SK-N-MC (cell line): ENCODE results near the gene FZD4.
A peak's percentile ranks its signal among the peaks of the same experiment; 100 is the strongest.
"Not testable (repeated sequence)": the region's sequence is repeated elsewhere in the genome, so short reads cannot be mapped to it uniquely, and the experiment has no call there.

Experiments
- DNase-seq: peaks from one replicate; pipeline ENCODE4 v3.0.0-alpha.2; 2011; ENCODE audit warnings: low read depth, low spot score
- H3K27ac ChIP-seq: fragments of 200-600 bp; sonication (generic); 2 replicates; pipeline ENCODE4 v1.5.1; 2016; ENCODE audit warnings: mixed run types
- H3K36me3 ChIP-seq: fragments of 200-600 bp; sonication (generic); 2 replicates; pipeline ENCODE4 v1.6.1; 2017; ENCODE audit warnings: antibody characterized with exemption, low read length, mixed read lengths; ENCODE audit not compliant: insufficient read depth
- H3K4me3 ChIP-seq: fragments of 200-600 bp; sonication (generic); 2 replicates; pipeline ENCODE4 v1.5.1; 2016
- H3K9ac ChIP-seq: fragments of 200-600 bp; sonication (generic); 2 replicates; pipeline ENCODE4 v1.8.0; 2017; ENCODE audit warnings: mixed run types, mixed read lengths; ENCODE audit not compliant: insufficient read length
- H3K9me3 ChIP-seq: fragments of 200-600 bp; sonication (generic); 2 replicates; pipeline ENCODE4 v1.6.1; 2017; ENCODE audit warnings: low read depth, mild to moderate bottlenecking, antibody characterized with exemption, low read length, moderate library complexity, mixed read lengths
- EZH2 ChIP-seq: fragments of 200-600 bp; sonication (generic); IDR thresholded peaks from one replicate; pipeline ENCODE4 v1.6.1; 2017; ENCODE audit warnings: antibody characterized with exemption
- FOXP2 ChIP-seq: optimal IDR thresholded peaks from 2 replicates; pipeline ENCODE3; 2011; ENCODE audit warnings: mild to moderate bottlenecking, moderate library complexity; ENCODE audit not compliant: insufficient read depth; ENCODE audit errors: extremely low read length, control extremely low read depth
- POLR2AphosphoS5 ChIP-seq: IDR thresholded peaks from 2 replicates; pipeline ENCODE4 v1.6.1; 2012; ENCODE audit warnings: mild to moderate bottlenecking, low read depth, low read length, borderline replicate concordance

Gene FZD4

DNA sequence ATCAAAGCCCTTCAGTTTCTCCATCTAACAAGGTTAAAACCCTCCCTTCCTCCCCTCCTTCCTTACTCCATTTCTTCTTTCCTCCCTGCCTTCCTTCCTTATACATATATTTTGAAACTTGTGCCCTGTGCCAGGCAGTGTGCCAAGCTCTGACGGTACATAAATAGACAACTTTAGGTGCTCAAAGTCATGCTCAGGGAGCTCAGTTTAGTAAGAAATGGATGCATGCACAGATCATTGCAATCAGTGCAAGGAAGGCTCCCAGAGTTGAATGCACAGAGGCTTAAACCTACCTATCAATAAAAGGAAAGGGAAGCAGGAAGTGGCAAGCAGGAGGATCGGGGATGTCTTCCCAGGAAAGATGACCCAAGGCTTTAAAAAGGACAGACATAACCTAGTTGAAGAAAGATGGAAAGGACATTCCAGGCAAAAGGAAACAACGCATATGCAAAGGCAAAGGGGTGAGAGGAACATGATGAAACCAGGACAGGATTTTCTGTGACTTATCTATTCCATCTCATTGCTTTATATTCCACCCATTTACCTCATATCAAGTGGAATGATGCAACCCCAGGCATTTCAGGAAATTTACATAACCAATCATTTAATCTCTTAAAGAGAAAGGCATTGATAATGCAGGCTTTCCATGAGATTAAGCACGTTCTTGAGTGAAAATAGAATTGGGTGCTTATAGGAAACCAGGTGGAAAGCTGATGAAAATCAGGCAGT, 13.2 kb downstream of the FZD4 start:
- TF ChIP-seq FOXP2 (no peak), EZH2 (no peak), POLR2AphosphoS5 (no peak)
- H3K4me3 ChIP-seq = peak overlapping the region; percentile 5; the same call in 1 of the 2 replicates

DNA sequence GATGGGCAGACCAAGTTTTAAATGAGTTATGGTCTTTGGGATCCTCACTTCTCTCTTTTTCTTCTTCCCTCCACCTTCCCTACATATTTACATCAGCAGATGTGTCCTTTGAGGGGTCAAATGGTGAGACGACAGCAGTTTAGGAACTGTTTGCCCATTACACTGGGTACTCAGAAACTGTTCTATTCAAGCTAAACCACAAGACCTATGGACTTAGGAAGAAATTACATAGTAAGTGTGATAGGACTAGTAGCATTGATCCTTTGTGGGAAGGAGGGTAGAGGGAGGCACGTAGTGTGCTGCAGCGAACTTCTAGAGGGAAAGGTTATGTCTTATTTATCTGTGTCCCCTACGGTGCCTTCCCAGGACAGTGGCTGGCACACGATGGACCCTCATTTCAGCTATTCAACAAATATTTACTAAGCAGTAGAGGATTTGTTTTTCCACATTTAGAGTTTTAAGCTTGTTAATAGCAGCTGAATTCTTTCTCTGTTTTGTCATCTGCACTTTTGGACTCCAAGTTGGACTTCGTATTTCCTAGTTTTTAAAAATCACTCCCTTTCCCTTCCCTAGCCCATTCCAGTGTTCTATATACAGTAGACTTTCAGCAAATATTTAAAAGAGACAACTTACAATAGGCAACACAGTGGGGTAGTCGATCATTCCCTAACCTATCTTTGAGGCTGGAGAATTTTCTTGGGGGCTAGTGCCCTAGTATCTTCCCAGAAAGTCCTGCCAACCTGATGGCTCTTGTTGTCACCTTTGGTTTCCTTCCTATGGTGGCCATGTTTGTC, 13.9 kb downstream of the FZD4 start:
- Histone ChIP-seq H3K9me3 (no peaks in the 10 kb centered on the region), H3K36me3 (no peaks in the 10 kb centered on the region), H3K4me3 (no peak overlapping the region), H3K27ac (no peak overlapping the region), H3K9ac (no peak overlapping the region)
- DNase-seq = no peak
- no peak for TF ChIP-seq POLR2AphosphoS5
- TF ChIP-seq FOXP2 = no peak
- no peak for TF ChIP-seq EZH2

More for the DNA sequence above, 13.2 kb downstream of the FZD4 start:
- Histone ChIP-seq H3K9ac (no peak overlapping the region), H3K9me3 (no peaks in the 10 kb centered on the region), H3K27ac (no peak overlapping the region), H3K36me3 (no peaks in the 10 kb centered on the region)
- no peak for DNase-seq

DNA sequence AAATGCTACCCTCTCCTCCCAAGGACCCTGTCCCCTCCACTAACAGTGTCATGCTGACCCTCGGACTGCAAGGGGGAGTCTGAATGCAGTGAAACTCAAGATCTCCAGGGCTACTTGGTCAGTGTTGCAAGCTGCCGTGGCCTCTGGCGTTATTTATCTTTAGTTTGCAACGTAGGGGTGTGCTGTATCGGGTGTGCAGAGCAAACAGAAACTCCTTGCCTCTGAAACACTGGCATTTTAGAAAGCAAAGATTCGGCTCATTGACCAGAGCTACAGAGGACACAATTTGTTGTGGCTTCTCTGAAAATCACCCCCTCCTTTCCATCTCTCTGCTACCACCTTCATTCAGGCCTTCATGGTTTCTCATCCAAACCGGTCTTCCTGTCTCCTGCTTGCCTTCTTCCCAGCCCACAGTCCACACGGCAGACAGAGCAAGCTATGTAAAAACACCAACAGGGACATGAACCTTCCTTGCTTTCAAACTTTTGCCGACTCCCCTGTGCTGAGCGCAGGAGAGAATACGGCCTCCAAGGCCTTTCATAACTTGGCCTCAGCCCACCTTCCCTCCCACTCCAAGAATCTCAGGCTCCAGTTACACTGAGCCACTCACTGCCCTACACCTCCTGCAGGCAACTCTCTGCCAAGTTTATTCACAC, 14.9 kb downstream of the FZD4 start:
- TF ChIP-seq EZH2 (no peak), FOXP2 (no peak), POLR2AphosphoS5 (no peak)
- H3K9me3 ChIP-seq = no peaks in the 10 kb centered on the region
- H3K9ac ChIP-seq = peak overlapping the region; percentile 25
- H3K4me3 ChIP-seq = no peak overlapping the region
- peak overlapping the region; percentile 83 for H3K27ac ChIP-seq
- H3K36me3 ChIP-seq = no peaks in the 10 kb centered on the region
- no peak for DNase-seq

DNA sequence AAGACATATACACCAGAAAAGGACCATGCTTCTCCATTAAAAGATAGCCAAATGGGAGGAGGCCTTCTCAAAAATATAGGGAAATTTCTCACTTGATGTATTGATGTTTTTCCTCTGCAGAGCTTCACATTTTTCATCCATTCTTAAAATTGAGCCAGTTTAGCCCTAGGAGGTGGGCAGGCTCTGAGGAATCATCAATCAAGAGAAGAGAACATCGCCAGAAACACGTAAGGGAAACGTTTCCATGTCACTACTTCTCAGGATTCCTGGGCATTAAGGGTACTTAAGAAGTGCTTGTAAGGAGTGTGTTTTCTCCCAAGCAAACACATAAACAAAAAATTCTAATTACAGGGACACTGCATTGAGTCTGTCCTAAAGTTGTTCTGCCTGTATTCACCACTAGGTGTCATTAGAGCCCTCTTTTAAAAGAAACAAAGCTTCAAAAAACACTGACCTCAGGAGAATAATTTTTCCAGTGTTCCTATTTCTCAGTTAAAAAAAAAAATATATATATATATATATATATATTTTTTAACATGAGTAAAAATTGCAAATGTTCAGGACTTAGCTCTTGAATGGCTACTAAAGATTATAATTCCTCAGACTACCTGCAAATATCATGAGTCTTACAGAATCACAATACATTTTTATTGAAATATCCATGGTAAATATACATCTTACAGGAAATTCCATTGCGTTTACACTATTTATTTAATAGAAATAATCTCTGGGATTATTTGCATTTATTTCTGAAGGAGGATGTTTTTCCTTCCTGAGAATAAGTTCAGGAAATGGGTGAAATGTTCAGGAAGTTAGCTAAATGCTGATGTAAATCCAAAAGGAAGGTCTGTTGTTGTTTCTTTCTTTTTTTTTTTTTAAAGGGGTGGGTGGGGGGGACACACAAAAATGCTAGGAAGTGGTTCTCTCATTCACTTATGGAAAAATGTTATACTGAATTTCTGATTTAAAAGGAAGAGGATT, 16.0 kb downstream of the FZD4 start:
- H3K4me3 ChIP-seq = peak overlapping the region; percentile 25; the same call in 1 of the 2 replicates

DNA sequence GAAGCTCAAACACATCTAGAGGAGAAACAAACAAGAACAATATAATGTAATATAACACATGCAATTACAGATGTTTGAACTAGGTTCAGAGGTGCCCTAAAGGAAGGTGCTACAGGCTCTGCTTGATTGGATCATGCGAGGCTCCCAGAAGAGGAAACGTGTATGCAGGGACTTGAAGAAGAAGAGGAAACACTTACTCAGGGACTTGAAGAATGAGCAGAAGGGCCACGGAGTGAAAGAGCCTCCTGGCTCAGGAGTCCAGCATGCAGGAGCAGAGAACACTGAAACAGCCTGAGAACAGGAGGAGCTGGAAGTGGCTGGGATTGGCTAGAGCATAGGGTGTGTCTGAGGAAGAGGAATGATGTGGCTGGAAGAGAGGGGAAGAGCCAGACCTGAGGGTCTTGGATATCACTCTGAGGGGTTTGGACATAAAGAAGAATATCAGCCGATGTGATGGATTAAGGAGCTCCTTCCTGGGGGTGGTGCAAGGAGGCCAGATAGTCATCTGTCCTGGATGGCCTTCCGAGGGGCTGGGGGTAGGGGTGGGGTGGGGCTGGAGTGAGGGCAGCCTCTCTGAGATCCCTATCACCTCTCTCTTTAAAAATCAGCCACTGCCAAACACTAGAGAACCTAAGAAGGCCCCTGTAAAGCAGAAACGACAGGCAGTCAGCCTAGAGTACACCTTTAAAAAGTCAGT, 16.8 kb downstream of the FZD4 start:
- no peaks in the 10 kb centered on the region for H3K9me3 ChIP-seq
- H3K27ac ChIP-seq = peak overlapping the region; percentile 89
- no peak for TF ChIP-seq FOXP2
- no peak for TF ChIP-seq EZH2
- TF ChIP-seq POLR2AphosphoS5 = no peak
- no peaks in the 10 kb centered on the region for H3K36me3 ChIP-seq
- peak overlapping the region; percentile 61 for H3K9ac ChIP-seq
- no peak overlapping the region for H3K4me3 ChIP-seq
- no peak for DNase-seq

More for the DNA sequence above, 16.0 kb downstream of the FZD4 start:
- Histone ChIP-seq H3K27ac (peak overlapping the region; percentile 89), H3K9me3 (no peaks in the 10 kb centered on the region), H3K36me3 (no peaks in the 10 kb centered on the region), H3K9ac (peak overlapping the region; percentile 61)
- no peak for DNase-seq
- no peak for TF ChIP-seq POLR2AphosphoS5

DNA sequence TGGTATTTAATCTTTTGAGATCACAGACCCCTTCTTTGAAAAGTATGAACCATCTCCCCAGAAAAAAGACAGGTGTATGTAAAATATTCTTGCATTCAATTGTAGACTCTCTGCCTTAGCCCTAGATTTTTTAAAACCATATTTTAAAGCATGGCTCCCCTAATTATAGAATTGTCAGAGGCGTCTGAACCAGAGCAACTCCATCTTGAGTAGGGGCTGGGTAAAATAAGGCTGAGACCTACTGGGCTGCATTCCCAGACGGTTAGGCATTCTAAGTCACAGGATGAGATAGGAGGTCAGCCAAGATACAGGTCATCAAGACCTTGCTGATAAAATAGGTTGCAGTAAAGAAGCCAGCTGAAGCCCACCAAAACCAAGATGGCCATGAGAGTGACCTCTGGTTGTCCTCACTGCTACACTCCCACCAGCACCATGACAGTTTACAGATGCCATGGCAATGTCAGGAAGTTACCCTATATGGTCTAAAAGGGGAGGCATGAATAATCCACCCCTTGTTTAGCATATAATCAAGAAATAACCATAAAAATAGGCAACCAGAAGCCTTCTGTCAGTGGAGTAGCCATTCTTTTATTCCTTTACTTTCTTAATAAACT, 17.9 kb downstream of the FZD4 start:
- not testable (repeated sequence) for H3K4me3 ChIP-seq, H3K9ac ChIP-seq, H3K36me3 ChIP-seq, H3K9me3 ChIP-seq, H3K27ac ChIP-seq, DNase-seq

DNA sequence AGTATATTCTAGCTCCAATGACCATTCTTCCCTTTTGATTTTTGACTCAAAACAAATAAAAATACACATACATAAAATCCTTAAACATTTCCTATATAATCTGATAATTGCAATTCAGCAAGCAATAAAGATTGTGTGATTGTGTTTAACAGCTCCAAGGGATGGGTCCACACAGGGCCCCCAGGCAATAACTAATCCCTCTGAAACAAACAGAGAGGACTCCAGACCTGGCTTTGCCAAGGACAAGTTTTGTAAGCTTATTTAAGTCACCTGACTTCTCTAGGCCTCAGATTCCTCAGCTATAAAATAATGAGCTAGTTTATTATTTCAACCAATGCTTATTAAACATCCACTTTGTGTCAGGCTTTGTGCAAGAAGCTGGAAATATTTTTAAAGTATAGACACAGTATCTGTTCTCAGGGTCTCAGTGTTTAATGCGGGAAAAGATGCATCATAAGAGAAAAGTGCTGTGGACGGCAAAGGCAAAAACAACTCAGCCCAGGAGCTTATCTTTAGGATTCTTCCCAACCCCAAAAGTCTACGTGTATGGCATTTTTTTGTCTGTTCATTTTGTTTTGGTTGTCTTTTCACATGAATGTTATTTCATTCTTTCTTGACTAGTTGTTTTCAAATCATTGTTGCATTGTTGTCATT, 20.1 kb downstream of the FZD4 start:
- no peak for TF ChIP-seq POLR2AphosphoS5
- no peak for TF ChIP-seq EZH2
- no peak for TF ChIP-seq FOXP2
- Histone ChIP-seq H3K4me3 (no peak overlapping the region), H3K9me3 (no peaks in the 10 kb centered on the region), H3K9ac (no peak overlapping the region), H3K27ac (no peak overlapping the region), H3K36me3 (no peaks in the 10 kb centered on the region)
- no peak for DNase-seq
